ENCODE results near the gene TMPRSS6.

Gene TMPRSS6

DNA sequence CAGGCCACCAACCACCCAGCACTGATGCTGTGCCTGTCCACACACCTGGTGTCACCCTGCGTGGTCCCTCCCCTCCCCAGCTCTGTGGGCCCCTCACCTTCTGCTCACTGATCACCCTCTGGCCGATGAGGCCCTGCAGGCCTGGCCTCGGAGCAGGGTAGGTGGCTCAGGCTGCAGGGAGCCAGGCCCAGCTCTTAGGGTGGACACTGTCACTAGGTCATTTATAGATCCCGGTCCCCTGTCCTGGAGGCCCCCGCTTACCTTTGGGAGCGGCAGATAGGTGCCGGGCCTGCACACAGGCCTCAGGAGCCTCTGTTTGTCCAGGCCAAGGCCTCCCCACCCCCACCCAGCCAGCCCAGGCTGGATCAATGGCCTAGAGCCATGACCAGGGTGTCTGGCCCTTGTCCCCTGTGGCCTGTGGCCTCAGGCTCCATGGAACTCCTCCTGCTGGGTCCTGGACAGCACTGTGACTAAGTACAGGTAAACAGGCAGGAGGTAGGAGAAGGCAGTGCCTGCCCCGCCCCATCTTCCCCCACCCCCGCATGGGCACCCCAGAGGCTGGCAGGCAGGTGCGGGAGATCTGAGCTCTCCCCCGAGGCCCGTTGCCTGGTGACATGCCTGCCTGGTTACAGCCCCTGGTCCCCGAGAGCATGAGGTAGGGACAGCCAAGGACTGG is at the start of gene TMPRSS6:
TSS of gene TMPRSS6 (minus strand) at position 472 of the 676 bp plus-strand sequence. CDS start 6,296 bp downstream, outside the sequence.
- DNase-seq = no peak

DNA sequence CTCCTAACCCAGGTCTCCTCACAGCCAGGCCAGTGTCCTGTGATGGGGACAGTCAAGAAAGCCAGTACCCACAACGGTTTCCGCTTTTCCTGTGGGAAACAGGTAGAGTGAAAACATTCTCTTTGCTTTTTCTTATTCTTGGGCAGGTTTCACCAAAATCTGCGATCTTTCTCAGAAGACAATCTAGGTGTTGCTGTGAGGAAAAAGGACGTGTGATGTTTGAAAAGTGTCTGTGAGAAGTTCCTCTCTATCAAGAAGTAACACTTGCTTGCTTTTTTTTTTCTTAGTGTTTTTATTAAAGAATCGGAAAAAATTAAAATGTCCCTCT is 49.4 kb upstream of the TMPRSS6 start:
- no peak for DNase-seq

DNA sequence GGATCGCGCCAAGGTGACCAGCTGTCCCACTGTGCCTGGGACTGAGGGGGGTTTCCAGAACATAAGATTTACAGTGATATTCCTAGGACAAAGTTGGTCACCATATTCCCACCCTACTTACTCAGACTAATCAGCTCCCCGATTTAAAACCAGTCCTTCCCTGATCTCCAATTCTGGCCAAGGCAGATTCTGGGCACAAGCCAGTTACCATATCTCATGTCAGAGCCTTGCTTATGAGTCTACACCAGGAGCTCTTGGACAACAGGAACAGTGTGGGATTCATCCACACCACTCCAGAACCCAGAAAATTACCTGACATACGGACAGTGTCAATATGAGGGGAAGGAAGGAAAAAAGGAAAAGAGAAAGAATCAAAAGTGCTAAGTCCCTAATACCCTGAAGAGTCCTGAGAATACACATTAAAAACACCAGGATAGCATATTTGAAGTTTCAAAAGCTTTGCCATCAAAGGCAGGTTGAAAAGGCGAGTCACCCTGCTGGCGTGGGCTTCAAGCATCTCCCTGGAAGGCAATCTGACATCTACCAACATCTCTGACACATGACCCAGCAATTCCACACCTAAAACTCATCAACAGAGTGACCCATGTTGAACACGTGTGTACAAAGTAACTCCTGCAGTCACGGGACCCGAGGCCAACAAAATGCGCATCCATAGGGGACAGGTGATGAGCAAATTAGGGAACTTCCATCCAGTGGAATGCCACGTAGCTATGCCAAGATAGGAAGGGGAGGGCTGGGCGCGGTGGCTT is 48.2 kb upstream of the TMPRSS6 start:
- DNase-seq = no peak

DNA sequence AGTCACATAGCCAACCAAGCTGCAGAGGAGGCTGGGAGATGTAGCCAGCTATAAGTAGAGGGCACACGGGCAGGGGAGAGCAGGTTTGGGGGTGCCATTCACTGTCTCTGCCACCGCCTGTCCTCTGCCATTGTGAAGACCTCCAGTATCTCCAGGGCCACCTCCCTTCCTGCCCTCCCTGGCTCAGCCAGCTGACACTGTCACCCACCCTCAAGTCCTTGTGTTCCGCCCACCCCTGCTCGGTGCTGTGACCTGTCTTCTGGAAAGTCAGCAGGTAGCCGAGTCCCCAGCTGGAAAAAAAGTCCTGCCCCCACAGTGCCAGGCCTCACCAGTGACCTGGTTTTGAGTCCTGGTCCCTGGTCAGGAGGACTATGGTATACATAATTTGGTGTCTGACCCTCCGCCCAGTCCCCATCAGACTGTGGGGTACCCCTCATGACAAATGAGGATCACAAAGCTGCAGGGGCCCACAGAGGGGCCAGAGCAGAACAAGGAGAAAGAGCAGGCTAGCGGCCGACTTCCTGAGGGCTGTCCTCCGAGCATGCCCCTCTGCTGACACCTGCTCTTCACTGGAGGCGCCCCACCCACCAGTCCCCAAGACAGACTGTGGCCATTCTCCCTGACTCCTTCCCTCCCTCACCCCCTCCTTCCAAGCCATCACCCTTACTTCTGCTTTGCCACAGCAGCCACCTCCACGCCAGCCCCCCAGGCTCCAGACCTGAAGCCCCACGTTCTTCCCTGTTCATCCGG is 47.3 kb upstream of the TMPRSS6 start:
- no peak for DNase-seq

DNA sequence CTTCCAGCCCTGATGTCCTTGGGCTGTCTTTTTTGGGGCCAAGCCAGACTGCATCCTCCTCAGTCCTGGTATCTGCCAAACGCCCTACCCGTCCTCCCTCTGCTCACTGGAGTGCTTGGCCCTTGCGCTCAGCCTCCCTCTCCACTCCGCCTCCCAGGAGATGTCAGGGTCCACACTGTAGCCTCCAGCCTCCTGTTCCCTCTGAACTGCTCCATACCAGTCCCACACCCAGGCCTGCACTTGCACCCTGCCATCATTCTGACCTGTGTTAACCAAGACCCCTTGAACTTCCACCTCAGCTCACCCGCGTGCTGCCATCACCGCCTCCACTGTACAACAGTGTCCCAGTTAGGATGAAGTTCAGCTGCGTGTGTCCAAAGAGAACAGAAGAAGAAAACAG is 46.5 kb upstream of the TMPRSS6 start:
- DNase-seq = no peak

DNA sequence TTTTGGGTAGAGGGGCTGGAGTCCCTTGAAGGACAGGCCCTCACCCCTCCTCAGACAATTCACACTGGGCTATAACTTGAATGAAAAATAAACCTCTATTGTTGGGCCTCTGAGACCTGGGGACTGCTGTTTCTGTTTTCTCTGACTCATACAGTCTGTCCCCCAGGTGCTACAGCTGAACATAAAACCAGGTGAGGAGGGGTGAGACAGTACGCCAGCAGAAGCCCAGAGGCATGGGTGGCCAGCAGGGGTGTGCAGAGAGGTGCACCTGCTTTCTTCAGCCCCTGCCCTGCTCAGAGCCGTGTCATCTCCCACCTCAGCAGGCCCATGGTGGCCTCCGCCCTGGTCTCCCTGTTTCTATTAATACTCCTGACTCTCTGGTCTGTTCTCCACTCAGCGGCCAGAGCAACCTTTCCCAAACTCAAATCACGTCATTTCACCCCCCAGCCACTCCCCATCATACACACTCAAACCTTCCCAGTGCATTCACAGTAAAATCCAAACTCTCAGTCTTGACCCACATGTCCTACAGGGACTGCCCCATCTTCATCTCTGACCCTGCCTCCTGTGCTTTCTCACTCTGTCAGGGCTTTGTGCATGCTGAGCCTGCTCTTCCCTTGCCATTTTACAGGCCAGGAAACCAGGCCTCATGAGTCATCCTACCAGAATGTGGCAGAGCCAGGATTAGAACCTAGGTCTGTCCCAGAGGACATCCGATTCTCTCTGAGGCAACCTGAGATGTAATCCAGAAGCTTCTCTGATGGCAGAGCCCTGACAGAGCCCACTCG is 45.6 kb upstream of the TMPRSS6 start:
- DNase-seq = no peak

DNA sequence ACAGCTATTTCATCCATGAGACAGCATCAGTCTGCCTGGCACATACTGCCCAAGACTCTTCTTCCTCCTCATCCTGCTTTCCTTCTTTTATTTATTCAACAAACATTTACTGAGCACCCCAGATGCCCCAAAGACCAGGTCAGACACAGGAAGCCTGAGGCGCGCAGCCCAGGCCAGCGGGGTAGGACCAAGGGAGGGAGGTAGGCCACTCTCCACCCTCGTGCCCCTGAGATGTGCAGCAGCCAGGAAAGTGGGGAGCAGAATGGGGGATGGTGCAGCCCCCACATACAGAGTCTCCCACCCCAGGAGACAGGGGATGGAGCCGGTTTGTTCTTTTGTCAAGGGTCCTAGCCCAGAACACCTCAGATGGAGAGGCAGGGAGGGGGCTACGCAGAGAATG is 44.4 kb upstream of the TMPRSS6 start:
- DNase-seq = no peak

DNA sequence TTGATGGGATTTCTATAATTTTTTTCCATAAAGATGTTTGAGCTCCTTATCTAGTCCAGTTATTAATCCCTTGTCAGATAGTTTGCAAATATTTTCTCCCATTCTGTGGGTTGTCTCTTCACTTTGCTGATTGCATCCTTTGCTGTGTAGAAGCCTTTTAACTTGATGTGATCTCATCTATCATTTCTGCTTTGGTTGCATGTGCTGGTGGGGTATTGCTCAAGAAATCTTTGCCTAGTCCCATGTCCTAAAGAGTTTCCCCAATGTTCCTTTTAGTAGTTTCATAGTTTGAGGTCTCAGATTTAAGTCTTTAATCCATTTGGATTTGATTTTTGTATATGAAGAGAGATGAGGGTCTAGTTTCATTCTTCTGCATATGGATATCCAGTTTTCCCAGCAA is 41.9 kb upstream of the TMPRSS6 start:
- DNase-seq = no peak

DNA sequence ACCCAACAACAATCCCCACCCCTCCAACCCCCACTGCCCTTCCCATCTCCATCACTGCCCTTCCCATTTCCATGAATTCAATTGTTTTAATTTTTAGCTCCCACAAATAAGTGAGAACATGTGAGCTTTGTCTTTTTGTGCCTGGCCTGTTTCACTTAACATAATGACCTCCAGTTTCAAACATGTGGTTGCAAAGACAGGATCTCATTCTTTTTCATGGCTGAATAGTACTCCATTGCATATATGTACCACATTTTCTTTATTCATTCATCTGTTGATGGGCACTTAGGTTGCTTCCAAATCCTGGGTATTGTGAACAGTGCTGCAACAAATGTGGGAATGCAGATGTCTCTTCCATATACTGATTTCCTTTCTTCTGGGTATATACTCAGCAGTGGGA is 41.2 kb upstream of the TMPRSS6 start:
- no peak for DNase-seq

DNA sequence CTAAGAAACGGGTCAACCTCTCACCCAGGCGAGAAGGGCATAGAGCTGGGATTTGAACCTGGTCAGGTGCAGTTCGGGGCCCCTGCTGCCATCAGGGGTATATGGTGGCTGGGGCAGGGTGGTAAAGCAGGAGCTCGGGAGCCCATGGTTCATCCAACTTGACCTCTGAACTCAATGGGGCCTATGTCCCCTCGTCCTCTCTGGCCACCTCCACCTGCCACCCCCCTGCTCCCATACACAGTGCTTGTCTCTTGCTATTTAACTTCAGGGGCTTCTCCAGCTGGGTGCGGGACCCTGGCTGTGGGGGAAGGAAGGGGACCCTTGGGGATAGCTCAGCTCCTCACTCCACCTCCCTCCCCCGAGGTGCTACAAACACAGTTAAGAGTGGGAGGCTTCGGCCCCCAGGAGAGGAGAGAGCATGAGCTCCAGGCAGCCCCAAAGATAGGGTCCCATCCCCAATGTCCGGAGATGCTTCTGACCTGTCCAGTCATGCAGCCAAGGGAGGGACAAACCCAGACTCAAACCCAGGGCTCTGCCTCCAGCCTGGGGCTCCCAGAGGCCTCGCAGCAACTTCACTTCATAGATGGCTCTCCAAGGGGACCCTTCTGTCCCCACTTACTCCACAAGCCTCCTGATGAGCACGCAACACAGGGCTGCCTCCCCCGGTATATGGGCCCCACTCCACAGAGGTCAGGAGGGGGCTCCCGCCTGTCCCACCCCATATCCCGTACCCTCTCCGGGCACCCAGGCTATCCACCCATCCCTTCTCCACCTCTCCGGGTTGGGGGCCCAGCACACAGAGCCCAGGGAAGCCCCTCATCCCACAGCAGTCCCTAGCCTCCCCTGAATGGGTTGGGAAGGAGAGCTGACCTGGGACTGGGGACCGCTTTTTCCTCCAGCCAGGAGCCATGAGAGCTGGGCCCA is 39.5 kb upstream of the TMPRSS6 start:
- no peak for DNase-seq

DNA sequence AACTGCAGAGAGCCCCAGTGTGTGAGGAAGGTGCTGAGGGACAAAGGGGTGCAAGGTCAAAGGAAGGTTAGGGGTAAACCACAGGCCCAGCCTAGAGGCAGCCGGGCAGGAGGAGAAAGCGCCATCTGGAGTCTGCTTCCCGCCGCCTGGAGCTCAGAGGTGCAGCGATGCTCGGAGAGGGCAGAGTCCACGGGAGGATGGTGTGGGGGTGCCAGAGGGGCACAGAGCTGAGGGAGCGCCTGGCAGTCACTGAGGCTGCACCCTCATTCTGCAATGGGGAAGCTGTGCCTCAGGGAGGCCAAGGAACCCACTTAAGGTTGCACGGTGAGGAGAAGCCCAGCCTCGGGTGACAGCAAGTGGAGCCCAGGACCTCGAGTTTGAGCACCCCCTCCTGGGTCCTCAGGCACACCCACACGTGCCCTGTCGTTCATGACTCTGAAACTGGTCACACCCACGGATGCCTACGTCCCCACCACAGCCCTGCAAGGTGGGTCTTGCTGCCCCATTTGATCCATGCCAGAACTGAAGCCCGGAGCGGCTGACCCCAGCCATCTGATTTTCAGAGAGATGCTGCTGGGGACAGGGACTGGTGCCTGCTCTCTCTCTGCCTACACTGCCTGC is 38.6 kb upstream of the TMPRSS6 start:
- DNase-seq = peak; percentile 44

DNA sequence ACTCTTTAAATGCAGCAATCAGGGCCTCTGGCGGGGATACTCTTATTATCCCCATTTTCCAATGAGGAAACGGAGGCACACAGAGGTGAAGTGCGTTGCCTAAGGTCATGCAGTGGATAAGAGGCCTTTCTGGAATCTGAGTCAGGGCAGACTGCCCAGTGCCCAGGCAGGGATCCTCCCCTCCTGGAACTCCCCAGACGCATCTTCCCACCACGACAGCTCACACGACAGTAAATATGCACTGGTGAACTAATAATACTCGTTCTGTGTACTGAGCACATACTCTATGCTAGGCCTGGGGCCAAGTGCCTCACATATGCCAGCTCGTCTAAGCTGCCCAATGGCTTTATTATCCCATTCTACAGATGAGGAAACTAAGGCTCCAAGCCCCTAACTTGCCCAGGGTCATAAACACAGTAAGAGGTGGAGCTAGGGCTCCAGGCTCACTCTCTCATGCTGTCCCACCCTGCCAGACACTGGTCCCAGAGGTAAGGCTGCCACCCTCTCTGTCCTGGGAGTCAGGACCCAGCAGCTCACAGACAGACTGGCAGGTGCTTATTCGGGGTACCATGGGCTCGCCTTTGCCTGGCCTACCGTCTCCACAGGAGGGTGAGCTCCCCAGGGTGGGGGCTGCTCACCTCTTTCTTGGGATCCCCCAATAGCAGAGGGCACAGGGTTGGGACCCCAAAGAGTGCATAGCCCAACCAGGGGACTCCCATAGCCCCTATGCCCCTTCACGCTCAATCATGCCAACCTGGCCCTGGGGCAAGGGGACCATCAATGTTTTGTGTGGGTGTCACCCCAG is 37.9 kb upstream of the TMPRSS6 start:
- DNase-seq = no peak

DNA sequence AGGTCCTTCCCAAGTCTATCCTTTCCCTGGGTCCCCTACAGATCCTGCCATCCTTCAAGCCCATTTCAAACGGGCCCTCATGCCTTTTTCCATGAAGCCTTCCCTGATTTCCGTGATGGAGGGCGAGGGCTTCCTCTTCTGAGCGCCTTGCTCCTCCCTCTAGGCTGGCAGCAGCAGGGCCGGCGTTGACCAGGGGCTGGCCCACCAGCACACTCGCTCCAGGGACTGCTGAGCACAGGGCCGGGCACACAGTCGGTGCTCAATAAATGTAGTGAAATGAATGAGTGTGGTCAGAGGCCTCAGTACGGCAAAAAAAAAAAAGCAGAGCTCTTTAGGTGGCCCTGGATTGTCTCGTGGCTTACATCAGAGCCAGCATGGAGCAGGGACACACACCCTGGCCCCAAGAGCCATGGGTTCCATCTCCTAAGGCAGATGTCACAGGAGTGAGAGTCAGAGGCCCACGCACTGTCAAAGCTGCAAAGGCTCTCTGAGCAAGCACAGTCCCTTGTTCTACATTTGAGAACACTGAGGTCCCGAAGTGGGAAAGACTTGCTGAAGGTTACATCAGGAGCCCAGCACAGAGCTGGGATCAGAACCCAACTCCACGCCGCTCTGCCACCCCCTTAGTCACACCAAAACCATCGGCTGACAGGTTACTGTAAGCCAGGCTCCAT is 37.1 kb upstream of the TMPRSS6 start:
- no peak for DNase-seq

DNA sequence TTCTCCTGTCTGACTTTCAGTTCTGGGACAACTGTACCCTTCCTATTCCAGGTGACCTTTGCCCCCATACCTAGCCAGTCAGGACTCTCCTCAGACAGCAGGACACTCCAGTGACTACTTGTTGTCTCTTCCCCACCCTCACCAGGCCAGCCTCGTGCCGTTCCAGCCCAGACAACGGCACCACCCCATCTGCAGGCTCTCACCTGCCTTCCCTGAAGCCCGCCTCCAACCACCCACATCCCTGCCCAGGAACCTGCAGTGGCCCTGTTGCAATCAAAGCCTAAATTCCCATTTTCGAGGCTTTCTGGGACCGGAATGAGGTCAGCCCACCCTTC is 36.5 kb upstream of the TMPRSS6 start:
- DNase-seq = no peak

DNA sequence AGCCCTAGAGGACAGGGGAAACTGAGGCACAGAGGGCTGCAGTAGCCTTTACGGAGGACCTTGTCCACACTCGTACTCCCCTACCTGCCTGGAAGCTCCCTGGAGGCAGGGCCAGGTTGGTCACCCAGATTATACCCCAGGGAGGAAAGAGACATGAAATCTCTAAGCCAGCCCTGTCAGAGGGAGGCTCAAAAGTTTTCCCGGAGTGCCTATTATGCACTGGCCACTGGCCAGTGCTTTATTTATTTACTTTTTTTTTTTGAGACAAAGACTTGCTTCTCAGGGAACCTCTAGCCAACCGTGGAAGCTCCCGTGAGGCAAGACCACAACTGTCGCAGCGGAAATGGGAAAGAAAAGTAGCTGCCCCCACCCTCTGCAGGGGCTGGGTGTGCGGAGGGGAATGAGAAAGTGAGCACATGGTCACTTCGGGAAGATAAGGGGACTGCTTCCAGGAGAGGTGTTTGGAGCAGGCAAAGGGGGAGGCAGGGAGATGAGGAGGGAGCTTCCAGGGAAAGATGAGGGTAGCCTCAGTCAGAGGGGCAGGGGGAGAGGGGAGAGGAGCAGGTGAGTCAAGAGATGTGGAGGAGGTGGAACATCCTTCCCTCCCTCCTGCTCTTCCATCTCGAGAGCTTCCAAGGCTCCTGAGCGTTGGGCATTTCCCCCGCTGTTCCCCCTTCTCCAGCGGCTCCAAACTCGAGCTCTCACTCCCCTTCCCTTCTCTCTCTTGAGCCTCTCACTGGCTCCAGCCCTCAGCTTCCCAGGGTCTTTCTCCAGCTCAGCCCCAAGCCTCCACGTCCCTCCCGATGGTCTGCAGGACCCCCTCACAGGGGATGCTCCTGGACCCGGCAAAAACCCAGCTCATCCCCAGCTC is 35.9 kb upstream of the TMPRSS6 start:
- no peak for DNase-seq

DNA sequence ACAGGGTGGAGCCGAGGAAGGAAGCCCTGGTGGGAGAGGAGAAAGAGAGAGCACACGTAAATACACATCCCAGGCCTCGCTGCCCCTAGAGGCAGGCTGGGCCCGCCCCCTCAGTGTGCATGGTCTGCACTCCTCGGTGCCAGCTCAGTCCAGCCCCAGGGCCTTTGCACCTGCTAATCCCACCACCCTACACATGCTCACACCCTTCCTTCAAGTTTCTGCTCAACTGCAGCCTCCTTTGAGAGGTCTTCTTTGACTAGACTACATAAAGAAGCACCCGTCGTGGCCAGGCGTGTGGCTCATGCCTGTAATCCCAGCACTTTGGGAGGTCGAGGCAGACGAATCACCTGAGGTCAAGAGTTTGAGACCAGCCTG is 34.7 kb upstream of the TMPRSS6 start:
- no peak for DNase-seq

DNA sequence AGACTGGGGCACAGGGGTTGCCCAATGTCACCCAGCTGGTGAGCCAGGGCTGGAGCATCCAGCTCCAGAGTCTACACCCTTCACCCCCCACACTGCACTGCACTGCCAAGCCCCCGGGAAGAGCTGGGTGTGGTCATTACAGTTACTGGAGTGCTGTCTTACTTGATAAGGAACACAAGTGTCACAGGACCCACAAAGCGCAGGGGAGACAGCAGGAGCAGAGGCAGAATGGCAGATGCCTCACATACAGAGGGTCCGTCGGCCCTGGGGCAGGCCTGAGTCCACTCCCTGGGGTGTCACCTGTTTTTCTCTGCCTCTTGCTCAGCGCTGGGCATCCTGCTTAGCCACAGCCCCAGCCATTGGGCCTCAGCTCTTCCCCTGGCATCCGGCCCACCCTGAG is 32.5 kb upstream of the TMPRSS6 start:
- no peak for DNase-seq

DNA sequence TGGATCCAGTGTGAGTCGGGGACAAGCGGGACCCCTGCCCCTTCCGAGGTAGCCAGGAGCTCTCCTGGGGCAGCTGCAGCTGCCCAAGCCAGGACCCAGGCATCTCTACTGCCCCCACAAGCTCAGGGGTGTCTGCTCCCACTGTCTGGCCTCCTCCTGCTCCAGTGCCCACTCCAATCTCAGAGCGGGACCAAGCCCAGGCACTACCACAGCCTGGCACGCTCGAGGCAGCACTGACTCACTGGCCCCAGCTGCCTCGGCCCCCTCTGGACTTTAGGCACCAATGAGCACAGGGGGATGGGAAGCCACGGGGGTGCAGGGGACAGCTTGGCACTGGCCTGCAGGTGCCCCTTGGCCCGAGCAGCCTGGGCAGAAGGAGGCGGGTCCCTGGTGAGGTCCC is 32.0 kb upstream of the TMPRSS6 start:
- no peak for DNase-seq

DNA sequence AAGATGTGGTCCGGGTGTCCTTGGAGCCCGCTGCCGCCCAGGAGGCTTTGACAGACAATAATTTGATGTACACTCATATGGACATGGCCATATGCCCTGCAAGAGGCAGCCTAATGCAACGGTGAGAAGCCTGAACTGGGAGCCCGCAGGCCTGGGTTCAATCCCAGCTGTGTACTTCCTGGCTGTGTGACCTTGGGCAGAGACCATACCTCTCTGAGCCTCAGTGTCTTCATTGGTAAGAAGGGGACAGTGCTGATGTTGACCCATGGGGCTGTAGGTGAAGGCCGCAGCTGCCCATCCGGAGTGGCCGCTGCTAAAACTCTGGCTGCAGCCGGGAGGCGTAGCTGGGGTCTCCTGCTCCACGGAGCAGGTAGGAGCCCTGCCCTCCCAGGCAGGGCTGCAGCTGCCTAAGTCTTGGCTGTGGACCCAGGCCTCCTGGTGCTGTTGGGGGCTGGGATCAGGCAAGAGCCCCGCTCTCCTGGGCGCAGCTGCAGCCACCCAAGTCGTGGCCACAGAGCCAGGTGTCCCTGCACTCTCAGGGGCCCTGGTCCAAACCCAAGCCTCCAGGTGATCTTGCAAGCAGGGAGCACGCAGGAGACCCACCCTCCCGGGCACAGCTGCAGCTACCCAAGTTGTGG is 31.3 kb upstream of the TMPRSS6 start:
- no peak for DNase-seq
